ENCODE measurements around the gene REXO5. TPM values are rescaled to one million over a fixed set of nuclear protein-coding genes. Genes with fewer than 3 reads are reported as not detected.

REXO5 gene
- total and polyA plus RNA-seq, 10 of the 15 experiments (the other 5 are each of a cell fraction or from before 2014, with no cell fraction given): 3.8 to 15.5 (median 10.1) TPM

- no peak for TF ChIP-seq SMC3 (IDR thresholded peaks at IDR 0.05; ENCODE audit: borderline replicate concordance, low read length)
- no peak for TF ChIP-seq CHD1 (IDR thresholded peaks at IDR 0.05; ENCODE audit: low read depth, low read length)
- TF ChIP-seq ZBTB33 (IDR thresholded peaks at IDR 0.05): no peak
- TF ChIP-seq POLR2AphosphoS2 (IDR thresholded peaks at IDR 0.05; ENCODE audit: low read depth, low read length): no peak
- TF ChIP-seq KLF5 (IDR thresholded peaks at IDR 0.05; ENCODE audit: partially characterized antibody): no peak
- TF ChIP-seq STAT1 (conservative IDR thresholded peaks at IDR 0.05): no peak
- no peak for TF ChIP-seq HCFC1 (IDR thresholded peaks at IDR 0.05; ENCODE audit: low read length)
Observed at GRCh38 chr16:20866801-20867200, 60.5 kb downstream of the REXO5 start (continued).

DNA sequence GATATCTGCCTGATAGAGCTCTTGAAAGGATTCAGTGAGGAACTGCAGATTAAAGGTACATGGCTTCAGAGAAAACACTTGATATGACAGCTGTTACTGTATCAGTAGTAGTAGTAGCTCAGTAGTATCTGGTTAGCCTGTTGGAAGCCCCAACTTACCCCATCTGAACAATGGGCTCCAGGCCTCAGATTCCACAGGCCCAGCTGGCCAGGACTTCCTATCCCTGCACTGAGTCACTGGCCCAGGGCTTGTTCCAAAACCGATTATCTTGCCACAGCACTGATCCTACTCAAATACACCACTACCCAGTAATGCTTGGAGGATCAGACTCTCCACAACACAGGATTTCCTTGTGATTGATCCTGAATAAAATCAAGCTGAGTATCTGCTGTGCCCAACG, 61.3 kb downstream of the REXO5 start:
- ChIA-PET CTCF (interaction anchor here (0.6 to 6.8 kb wide), 4 partner anchors 8 to 16 kb away, joined by 3 to 51 read pairs (median 24); no protein-coding TSS in a partner anchor), RAD21 (ENCODE audit: unreplicated experiment) (interaction anchor here (1.3 to 6.0 kb wide), 4 partner anchors 11 to 32 kb away, joined by 3 to 31 read pairs (median 7); partner anchors contain the start of genes DCUN1D3 and LYRM1), POLR2A (interaction anchor here (1.0 to 5.3 kb wide), 2 partner anchors 7 to 11 kb away, joined by 3 to 44 read pairs; no protein-coding TSS in a partner anchor), SMC1A (ENCODE audit: uncharacterized antibody, unreplicated experiment) (interaction anchor here (0.6 to 6.1 kb wide), 5 partner anchors 9 to 103 kb away, joined by 3 to 83 read pairs (median 6); partner anchors contain the start of genes DCUN1D3 and LYRM1)
- no peak overlapping the region for H3K9ac ChIP-seq (ENCODE audit: control insufficient read depth, insufficient read depth, low read length)
- peaks cover 16% of the 10 kb centered on the region for H3K79me2 ChIP-seq (ENCODE audit: control insufficient read depth, insufficient read depth, low read length)
- no peak overlapping the region for H3K4me2 ChIP-seq (ENCODE audit: control insufficient read depth, insufficient read depth)
- no TSS peak for BruUV-seq (replicated peaks)
- H2AFZ ChIP-seq (ENCODE audit: control insufficient read depth, low read depth, low read length): no peak overlapping the region
- H3K4me3 ChIP-seq: no peak overlapping the region
- no peak for ATAC-seq
- FAIRE-seq: no peak
- no peaks in the 10 kb centered on the region for H4K20me1 ChIP-seq (ENCODE audit: control insufficient read depth, insufficient read depth)
- in situ Hi-C loops (cut with MboI): no loop called here
- WGBS (ENCODE audit: insufficient coverage, insufficient replicate concordance, low lambda C conversion rate, missing lambda C conversion rate): 95% methylated on average over 2 of the region's 2 CpGs
- intact Hi-C loops (cut with micrococcal nuclease; ENCODE audit: unreplicated experiment): no loop called here
- H3K36me3 ChIP-seq (ENCODE audit: control insufficient read depth in 2 of 2, insufficient read depth in 2 of 2, low read length in 1 of 2): no peaks in the 10 kb centered on the region
- H3K4me1 ChIP-seq (ENCODE audit: control insufficient read depth, insufficient read depth, low read length): peaks cover 32% of the 10 kb centered on the region
- no peaks in the 10 kb centered on the region for H3K9me3 ChIP-seq (replicated peaks; ENCODE audit: control insufficient read depth, insufficient read depth, low read length)
- DNase-seq (ENCODE audit: low read depth, low spot score): no peak
- no peak for TF ChIP-seq CBX5 (IDR thresholded peaks at IDR 0.05; ENCODE audit: low read depth)
- TF ChIP-seq YBX1 (IDR thresholded peaks at IDR 0.05): no peak
- no peak for TF ChIP-seq CHD1 (IDR thresholded peaks at IDR 0.05; ENCODE audit: low read depth, low read length)
- no peak for TF ChIP-seq POLR2AphosphoS5 (IDR thresholded peaks at IDR 0.05; ENCODE audit: low read length)
- no peak for TF ChIP-seq MEF2B (IDR thresholded peaks at IDR 0.05; ENCODE audit: partially characterized antibody, poor library complexity, severe bottlenecking)
- no peak for TF ChIP-seq RFX5 (IDR thresholded peaks at IDR 0.05; ENCODE audit: low read depth, low read length)
- TF ChIP-seq PAX5 (IDR thresholded peaks at IDR 0.05; ENCODE audit: borderline replicate concordance, low read depth, low read length): no peak
- H3K27ac ChIP-seq (ENCODE audit: control insufficient read depth, insufficient read depth): no peak overlapping the region
- H3K27me3 ChIP-seq (replicated peaks in 1 of 2; ENCODE audit: control insufficient read depth in 2 of 2, insufficient read depth in 2 of 2, low read length in 1 of 2): no peaks in the 10 kb centered on the region
